IPS-NIHi7 (cell line): ENCODE data around the gene KRT34.
"Not testable (repeated sequence)": the region's sequence is repeated elsewhere in the genome, so short reads cannot be mapped to it uniquely, and the experiment has no call there.

ENCODE experiments used
- DNase-seq: peaks from one replicate; pipeline ENCODE4 v3.0.0; 2012; ENCODE audit warnings: mixed read lengths; ENCODE audit errors: extremely low spot score

KRT34 gene

GRCh38 chr17:41381943-41382342, at the start of gene KRT34:
Gene KRT34 (minus strand): TSS chr17:41382306. CDS start chr17:41382246, 60 bp downstream.
- DNase-seq: not testable (repeated sequence)

GRCh38 chr17:41430376-41430775, 48.3 kb upstream of the KRT34 start:
- DNase-seq: not testable (repeated sequence)

GRCh38 chr17:41429667-41430066, 47.6 kb upstream of the KRT34 start:
- DNase-seq: no peak

GRCh38 chr17:41428591-41429291, 46.6 kb upstream of the KRT34 start:
- peak; percentile 37 for DNase-seq

- no peak for DNase-seq
Measured at GRCh38 chr17:41424111-41424635, 42.1 kb upstream of the KRT34 start, which contains the start of gene KRT37. Gene KRT37 (minus strand): TSS chr17:41424585. CDS start chr17:41424523, 62 bp downstream.

GRCh38 chr17:41422586-41422985, 40.5 kb upstream of the KRT34 start:
- DNase-seq: not testable (repeated sequence)

GRCh38 chr17:41421617-41422016, 39.5 kb upstream of the KRT34 start:
- DNase-seq: no peak

GRCh38 chr17:41421116-41421515, 39.0 kb upstream of the KRT34 start:
- DNase-seq: no peak

- DNase-seq: no peak
Measured at GRCh38 chr17:41420134-41420533, 38.0 kb upstream of the KRT34 start.

GRCh38 chr17:41419716-41420115, 37.6 kb upstream of the KRT34 start:
- DNase-seq: no peak

GRCh38 chr17:41418116-41418860, 36.2 kb upstream of the KRT34 start:
- DNase-seq: no peak

- DNase-seq: peak; percentile 87
Measured at GRCh38 chr17:41417576-41418015, 35.5 kb upstream of the KRT34 start.

GRCh38 chr17:41417127-41417526, 35.0 kb upstream of the KRT34 start:
- DNase-seq: no peak

- no peak for DNase-seq
Measured at GRCh38 chr17:41416479-41416878, 34.4 kb upstream of the KRT34 start.

- no peak for DNase-seq
Measured at GRCh38 chr17:41415833-41416335, 33.8 kb upstream of the KRT34 start.

- DNase-seq: no peak
Measured at GRCh38 chr17:41415411-41415810, 33.3 kb upstream of the KRT34 start.

GRCh38 chr17:41413982-41414381, 31.9 kb upstream of the KRT34 start:
- no peak for DNase-seq

GRCh38 chr17:41413353-41413957, 31.3 kb upstream of the KRT34 start:
- peak; percentile 56 for DNase-seq

- no peak for DNase-seq
Measured at GRCh38 chr17:41411072-41411840, 29.1 kb upstream of the KRT34 start.

- DNase-seq: no peak
Measured at GRCh38 chr17:41407226-41407625, 25.1 kb upstream of the KRT34 start.

- DNase-seq: peak; percentile 58
Measured at GRCh38 chr17:41406205-41406604, 24.1 kb upstream of the KRT34 start.
